GM19035 (cell line): Measurements from ENCODE around the gene REPIN1.
"Not testable (repeated sequence)": the region's sequence is repeated elsewhere in the genome, so short reads cannot be mapped to it uniquely, and the experiment has no call there.

Experiments used
- ATAC-seq: cut with Tn5 transposase; IDR thresholded peaks from one replicate; pipeline ENCODE4 v1.9.1; 2021; ENCODE audit not compliant: unreplicated experiment

REPIN1 gene

GRCh38 chr7:150374472-150374871 lies 5.8 kb downstream of the REPIN1 start:
- no peak for ATAC-seq

DNA sequence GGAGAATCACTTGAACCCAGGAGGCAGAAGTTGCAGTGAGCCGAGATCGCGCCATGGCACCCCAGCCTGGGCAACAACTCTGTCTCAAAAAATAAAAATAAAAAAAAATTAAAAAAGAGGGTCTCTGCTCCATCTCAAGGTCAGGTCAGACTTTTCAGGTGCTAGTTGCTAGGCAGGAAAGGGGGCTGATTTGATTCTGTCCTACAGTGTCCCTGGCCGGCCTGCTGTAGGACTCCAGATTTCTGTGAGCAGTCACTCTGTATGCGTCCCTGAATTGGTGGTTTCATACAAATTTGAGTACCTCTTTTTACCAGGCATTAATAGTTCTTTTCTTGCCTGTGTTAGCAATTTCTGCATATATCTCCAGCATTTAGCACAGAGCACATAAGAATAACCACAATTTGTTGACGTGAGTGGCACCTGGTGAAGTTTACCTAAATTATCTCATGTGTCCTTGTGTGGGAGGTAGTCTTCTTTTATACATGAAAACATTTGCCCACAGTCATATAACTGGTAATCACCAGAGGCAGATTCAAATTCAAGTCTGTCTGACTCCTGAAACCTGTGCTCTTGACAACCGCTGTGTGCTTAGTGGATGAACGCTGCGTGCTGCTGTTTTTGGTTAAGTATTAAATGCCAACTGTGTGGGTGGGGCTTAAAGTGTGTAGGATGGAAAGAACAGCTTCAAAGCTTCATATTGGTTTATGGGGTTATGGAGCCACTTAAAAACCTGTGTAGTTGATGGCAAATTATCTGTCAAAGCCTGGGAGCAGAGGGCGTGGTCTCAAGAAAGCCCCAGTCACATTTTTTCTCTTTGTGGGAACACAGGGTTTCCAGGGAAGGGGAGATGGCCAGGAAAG lies 7.3 kb downstream of the REPIN1 start:
- no peak for ATAC-seq

GRCh38 chr7:150376560-150376959 lies 7.9 kb downstream of the REPIN1 start:
- ATAC-seq = no peak

- ATAC-seq = no peak
These were observed 8.6 kb downstream of the REPIN1 start for GRCh38 chr7:150377196-150377595.

DNA sequence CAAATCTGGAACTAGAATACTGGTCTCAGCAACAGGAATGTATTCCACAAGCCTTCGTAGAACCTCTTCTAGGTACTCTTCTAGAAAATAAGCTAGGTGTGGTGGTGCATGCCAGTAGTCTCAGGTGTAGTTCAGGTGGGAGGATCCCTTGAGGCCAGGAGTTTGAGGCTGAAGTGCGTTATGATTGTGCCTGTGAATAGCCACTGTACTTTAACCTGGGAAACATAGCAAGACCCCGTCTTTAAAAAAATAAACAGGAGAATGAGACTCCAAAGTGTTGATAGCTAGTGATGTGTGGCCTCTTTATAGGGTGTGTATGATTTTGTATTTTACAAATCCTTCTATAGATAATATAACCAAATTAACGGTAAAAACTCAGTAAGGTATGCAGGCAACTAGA lies 9.0 kb downstream of the REPIN1 start:
- no peak for ATAC-seq

- no peak for ATAC-seq
These were observed 9.7 kb downstream of the REPIN1 start for GRCh38 chr7:150378115-150378852.

DNA sequence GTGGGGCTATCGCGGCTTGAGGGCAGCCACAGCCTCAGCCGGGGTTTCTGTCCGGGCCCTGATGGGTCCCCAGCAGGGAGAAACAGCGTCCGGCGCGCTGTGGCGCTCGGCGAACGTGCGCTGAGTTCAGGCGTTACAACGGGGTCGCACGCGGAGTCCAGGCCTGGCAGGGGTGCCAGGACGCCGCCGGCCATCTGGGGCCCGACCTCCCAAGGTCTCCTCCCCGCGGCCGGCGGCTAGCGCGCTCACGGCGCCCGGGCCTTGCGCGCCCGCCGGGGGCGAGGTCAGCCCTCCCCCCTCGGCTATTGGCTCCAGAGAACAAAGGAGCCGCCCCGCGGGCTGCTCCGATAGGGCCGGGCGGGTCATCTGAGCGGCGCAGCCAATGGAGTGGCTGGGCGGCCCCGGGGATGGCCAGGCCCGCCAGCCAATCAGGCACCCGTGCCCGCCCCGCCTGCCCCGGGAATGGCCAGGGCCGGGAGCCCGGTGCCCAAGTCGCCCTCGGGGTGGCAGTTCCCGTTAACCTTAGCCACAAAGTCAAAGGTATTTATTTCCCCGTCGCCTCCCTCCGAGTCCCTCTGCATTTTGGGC lies 10.3 kb downstream of the REPIN1 start, which contains the start of gene ZNF775:
ZNF775 (plus strand) TSS at position 478 of the 588 bp plus-strand sequence. CDS start 9,141 bp downstream, outside the sequence.
- peak; percentile 82 for ATAC-seq

GRCh38 chr7:150379441-150380379 lies 11.1 kb downstream of the REPIN1 start:
- ATAC-seq = peak; percentile 9

DNA sequence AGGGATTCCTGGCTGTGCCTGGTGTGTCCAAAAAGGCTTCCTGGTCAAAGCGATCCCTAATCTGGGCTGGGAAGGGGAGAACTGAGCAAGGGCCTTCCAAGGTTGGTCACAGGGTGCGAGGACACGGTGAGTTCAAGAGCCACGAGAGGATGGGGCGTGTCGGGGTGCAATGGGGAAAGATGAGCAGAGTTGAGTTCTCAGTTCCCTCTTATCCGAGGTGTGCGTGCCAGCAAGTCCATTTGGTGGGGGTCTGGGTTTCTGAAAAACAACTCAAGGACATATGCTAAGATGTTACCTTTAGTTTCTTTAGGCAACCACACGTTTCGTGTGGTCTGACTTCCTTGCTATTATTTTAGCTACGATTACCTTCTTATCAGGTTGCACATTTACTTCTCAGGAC lies 11.8 kb downstream of the REPIN1 start:
- ATAC-seq = no peak

DNA sequence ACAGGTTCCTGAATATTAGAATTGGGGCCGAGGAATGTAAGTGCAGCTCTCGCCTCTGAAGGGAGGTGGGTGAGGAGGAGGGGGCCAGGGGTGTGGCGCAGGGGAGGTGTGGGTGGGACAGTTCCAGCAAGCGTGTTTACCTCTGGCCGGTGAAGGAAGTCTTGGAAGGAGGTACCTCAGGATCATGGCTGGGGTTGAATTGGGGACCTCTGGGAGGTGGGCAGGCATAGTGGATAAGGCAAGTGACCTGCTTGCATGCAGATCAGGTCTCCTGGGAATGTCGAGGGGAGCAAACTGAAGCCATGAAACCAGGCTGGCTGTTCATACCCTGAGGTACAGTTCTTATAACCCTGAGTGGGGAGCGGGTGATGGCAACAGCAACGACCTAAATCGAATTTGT lies 12.5 kb downstream of the REPIN1 start:
- no peak for ATAC-seq

DNA sequence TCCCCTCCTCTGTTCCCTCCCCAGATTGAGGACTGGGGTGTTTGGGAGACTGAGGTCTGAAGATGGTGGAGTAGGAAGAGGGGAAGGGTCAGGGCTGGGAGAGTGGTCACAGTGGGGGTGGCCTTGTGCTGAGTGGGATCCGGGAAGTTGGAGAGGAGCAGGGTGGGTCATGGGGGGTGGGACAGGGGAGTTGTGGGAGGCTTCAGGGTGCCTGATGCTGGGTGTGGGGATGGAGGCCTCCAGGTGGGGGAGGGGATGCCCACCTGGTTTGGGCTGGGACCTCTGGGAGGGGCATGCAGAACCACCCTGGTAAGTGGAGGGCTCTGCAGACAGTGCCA lies 13.1 kb downstream of the REPIN1 start:
- ATAC-seq = no peak

DNA sequence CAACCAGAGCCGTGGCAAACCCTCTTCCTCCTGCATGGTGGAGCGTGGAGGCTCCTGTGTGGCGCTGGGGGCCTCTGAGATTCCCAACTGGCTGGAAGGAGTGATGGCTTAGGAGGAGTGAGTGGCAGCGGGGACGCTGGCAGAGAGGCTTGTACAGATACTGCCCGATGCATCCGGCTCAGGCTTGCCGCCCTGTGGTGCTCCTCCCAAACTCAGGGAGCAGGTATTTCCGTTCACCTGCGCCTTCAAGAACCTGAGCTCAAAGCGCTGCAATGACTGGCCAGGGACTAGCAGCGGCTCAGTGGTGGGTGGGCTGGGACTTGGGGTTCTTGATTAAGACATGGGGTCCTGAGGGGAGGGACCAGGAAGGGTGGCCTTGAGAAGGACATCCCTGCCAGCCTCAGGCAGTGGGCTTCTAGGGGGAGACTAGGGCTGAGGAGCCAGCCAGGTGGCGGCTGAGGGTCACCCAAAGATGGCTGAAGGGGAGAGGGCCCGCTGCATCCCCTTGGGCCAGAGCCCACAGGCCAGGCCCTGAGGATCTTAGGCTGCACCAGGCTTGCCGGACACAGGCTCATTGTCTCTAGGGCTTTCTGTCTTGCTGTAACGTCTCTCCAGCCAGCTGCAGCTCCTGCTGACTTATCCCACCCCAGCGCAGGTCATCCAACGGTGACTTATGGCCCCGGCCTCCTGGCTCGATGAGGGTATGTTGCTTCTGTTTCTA lies 13.7 kb downstream of the REPIN1 start:
- no peak for ATAC-seq

- no peak for ATAC-seq
These were observed 14.2 kb downstream of the REPIN1 start for GRCh38 chr7:150382844-150383225.

DNA sequence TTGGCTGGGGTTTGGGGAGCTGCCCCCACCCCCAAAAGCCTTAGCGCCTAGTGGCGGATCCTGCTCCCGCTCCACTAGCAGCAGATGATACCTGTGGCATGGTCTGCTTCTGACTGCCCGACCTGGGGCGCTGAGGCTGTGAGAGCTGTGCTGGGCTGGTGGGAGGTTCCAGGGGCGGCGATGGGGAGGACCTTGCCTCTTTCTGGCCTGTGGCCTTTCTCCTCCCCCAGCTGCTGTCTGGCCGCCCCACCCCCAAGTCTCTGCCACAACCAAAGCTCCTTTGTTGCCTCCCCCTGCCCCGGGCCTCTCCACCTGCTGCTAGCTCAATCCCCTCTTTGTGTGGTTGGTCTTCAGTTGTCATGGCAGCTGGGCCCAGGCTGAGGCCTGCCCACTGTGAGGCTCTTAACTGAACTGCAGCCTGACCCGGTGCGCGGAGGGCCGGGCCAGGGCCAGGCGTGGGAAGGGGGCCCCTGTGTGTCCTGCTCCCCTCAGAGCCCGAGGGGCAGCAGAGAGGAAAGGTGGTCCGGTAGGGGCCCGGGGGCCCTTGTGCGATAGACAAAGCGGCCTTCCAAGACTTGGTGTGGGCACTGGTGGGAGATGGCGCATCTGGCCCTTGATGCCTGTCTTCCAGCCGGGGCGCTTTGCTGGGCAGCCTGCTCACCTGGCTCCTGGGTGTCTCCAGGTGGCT lies 15.2 kb downstream of the REPIN1 start:
- no peak for ATAC-seq

GRCh38 chr7:150384406-150385301 lies 16.0 kb downstream of the REPIN1 start:
- ATAC-seq = no peak

GRCh38 chr7:150385302-150385723 lies 16.7 kb downstream of the REPIN1 start:
- ATAC-seq = no peak

DNA sequence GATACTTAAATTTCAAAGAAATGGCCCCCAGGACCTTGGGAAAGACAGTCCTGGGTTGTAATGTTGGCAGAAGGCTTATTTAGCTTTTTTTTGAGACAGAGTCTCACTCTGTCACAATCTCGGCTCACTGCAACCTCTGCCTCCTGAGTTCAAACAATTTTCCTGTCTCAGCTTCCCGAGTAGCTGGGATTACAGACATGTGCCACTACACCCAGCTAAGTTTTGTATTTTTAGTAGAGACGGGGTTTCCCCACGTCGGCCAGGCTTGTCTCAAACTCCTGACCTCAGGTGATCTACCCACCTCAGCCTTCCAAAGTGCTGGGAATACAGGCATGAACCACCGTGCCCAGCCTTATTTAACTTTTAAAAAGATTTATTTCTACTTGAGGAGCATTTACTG lies 17.3 kb downstream of the REPIN1 start:
- ATAC-seq = not testable (repeated sequence)

DNA sequence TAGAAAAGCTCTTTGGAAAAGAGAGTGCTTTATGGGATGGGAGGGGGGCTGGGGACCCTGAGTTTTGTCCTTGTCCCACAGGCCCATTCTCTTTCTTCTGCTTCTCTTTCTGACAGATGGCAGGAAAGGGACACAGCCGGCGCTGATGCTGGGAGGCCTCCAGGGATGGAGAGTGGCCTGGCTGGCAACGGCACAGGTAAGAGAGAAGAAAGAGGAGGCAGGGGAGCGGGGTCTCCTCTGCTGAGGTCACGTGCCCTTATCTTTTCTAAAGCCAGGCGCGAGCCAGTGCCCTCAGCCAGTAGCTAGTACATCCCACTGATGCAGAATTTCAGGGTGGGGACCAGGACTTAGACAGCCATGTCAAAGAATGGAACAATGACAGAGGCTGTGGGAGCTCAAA lies 19.7 kb downstream of the REPIN1 start:
- no peak for ATAC-seq
